Testis (tissue), 3 donors: ENCODE results near the gene ANKRD13D. TPM values are rescaled to one million over a fixed set of nuclear protein-coding genes. Genes with fewer than 3 reads are reported as not detected.

Experiments
- DNase-seq: peaks from one replicate; pipeline ENCODE4 v3.0.0-alpha.2; 2019
- H3K27ac ChIP-seq, 2 donors: fragments of 200-600 bp; sonication (generic); one replicate each; pipeline ENCODE4 v1.5.1; 2019
- H3K27me3 ChIP-seq: fragments of 200-600 bp; sonication (generic); one replicate; pipeline ENCODE4 v1.5.1; 2019
- H3K36me3 ChIP-seq: fragments of 200-600 bp; sonication (generic); one replicate; pipeline ENCODE4 v1.5.1; 2017; ENCODE audit warnings: low read depth; ENCODE audit errors: missing control alignments
- H3K4me1 ChIP-seq: fragments of 200-600 bp; sonication (generic); one replicate; pipeline ENCODE4 v1.5.1; 2019
- H3K4me3 ChIP-seq, 2 donors: fragments of 200-600 bp; sonication (generic); one replicate each; pipeline ENCODE4 v1.5.1; 2017 to 2019
- H3K9me3 ChIP-seq: fragments of 200-600 bp; sonication (generic); one replicate; pipeline ENCODE4 v1.5.1; 2017
- POLR2A ChIP-seq: fragments of 450-650 bp; IDR thresholded peaks from one replicate; pipeline ENCODE4 v1.6.1; 2017; ENCODE audit warnings: antibody characterized with exemption, mild to moderate bottlenecking, moderate library complexity
- WGBS, 2 donors: methylation state at CpG; one replicate each; pipeline ENCODE4 v1.1.5; 2018; 5-methylcytosine and 5-hydroxymethylcytosine counted together
- intact Hi-C: fragments of 100-400 bp; cut with DNase I; formaldehyde crosslinking; loops from one replicate; pipeline ENCODE4 v1.15.1; 2023; ENCODE audit warnings: low total_unique reads
- polyA plus RNA-seq: library from polyadenylated mRNA; stranded (reverse); fragments of 350-450 nt; fragmentation: Illumina TruSeq; extraction: RNeasy Lipid Tissue Mini Kit (QIAGEN cat#74804); gene quantifications from one replicate; pipeline ENCODE4 v1.2.3, GENCODE V29; 2014; ENCODE audit warnings: low read depth, low replicate concordance; ENCODE audit not compliant: insufficient read depth
- total RNA-seq, 2 donors: library from RNA; depleted of rRNA; stranded (reverse); fragments of >200 nt; gene quantifications; one replicate each; pipeline ENCODE4 v1.2.3, GENCODE V29; 2016
- TF ChIP-seq, protein P1 (sequence below), 3 experiments: fragments of 450-650 bp in 2 of 3; fragments of 200-600 bp in 1 of 3; sonication (generic) in 1 of 3; IDR thresholded peaks; one replicate each; pipeline ENCODE4 v1.5.1; 2016 to 2019; ENCODE audit warnings: antibody characterized with exemption in 3 of 3, mild to moderate bottlenecking in 2 of 3, moderate library complexity in 1 of 3

Gene ANKRD13D
- total and polyA plus RNA-seq, 3 donors from 2014 or later, result 32.8 to 73.3 (median 66.2) TPM

DNA sequence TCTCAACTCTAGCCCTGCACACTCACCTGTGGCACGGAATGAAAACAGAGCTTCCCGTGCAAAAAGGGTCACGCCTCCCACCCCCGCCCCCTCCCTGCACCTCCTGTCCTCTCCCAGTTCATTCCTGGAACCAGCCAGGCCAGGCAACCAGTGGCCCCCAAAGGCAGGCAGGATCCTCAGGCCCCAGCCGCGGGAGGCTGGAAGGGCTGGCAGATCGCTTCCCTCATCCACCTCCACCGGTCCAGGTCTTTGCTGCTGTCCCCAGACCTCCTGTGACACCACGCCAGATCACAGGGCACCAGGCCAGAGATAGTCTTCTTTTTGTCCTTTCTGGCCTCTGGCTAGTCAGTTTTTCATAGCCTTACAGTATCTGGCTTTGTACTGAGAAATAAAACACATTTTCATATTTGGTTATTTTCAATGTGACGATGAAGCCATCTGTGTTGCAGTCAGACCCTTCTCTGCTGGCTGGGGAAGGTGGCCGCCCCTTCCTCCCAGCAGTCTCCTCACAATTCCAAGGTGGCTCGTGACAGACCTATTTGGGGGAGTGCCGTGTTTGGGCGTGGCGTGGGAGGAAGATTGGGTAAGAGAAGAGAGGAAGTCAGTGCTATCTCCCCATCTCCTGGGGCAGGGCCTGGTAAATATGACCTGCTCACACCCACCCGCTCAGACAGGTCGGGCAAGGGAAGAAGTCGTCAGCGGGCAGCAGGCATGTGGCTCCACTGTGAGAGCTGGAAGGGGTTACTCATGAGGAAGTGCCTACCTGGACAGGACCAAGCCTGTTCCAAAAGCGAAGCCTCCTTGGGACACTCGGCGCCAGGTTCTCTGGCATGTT lies 23.3 kb downstream of the ANKRD13D start:
- 79 to 80% methylated on average over 15 to 22 of the region's 22 CpGs for WGBS, 2 donors
- TF ChIP-seq, protein P1, sequence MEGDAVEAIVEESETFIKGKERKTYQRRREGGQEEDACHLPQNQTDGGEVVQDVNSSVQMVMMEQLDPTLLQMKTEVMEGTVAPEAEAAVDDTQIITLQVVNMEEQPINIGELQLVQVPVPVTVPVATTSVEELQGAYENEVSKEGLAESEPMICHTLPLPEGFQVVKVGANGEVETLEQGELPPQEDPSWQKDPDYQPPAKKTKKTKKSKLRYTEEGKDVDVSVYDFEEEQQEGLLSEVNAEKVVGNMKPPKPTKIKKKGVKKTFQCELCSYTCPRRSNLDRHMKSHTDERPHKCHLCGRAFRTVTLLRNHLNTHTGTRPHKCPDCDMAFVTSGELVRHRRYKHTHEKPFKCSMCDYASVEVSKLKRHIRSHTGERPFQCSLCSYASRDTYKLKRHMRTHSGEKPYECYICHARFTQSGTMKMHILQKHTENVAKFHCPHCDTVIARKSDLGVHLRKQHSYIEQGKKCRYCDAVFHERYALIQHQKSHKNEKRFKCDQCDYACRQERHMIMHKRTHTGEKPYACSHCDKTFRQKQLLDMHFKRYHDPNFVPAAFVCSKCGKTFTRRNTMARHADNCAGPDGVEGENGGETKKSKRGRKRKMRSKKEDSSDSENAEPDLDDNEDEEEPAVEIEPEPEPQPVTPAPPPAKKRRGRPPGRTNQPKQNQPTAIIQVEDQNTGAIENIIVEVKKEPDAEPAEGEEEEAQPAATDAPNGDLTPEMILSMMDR (IDR thresholded peaks at IDR 0.05), result no peak
- no peak for TF ChIP-seq POLR2A
- DNase-seq, result peak; percentile 37
- Histone ChIP-seq H3K27ac (no peak overlapping the region), H3K27me3 (no peaks in the 10 kb centered on the region), H3K4me1 (peaks cover 4% of the 10 kb centered on the region), H3K4me3 (no peak overlapping the region), H3K9me3 (no peaks in the 10 kb centered on the region), H3K36me3 (no peaks in the 10 kb centered on the region)
- intact Hi-C loops, result no loop called here

DNA sequence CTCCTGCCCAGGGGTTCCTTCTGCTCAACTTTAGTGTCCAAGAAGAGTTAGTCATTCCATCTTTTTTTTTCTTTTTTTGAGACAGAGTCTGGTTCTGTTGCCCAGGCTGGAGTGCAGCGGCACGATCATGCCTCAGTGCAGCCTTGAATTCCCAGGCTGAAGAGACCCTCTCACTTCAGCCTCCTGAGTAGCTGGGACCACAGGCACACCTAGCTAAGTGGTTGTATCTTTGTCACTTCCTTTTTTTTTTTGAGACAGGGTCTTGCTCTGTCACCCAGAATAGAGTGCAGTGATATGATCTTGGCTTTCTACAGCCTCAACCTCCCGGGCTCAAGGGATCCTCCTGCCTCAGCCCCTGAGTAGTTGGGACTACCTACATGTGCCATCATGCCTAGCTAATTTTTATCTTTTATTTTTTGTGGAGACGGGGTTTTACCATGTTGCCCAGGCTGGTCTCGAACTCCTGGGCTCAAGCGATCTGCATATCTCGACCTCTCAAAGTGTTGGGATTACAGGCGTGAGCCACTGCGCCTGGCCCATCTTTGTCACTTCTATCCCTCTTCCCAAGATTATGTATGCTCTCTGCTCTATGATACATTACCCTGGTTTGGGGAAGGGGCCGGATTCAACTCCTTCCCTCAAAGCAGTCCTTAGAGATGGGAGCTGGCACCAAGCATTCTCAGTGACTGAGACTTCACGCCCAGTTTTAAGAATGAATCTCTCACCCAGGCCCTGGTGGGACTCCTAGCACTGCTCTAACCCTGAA lies 24.2 kb downstream of the ANKRD13D start:
- WGBS, 2 donors, result 85 to 91% methylated on average over 11 of the region's 11 CpGs
- Histone ChIP-seq H3K36me3 (no peaks in the 10 kb centered on the region), H3K27me3 (no peaks in the 10 kb centered on the region), H3K9me3 (no peaks in the 10 kb centered on the region), H3K4me1 (peaks cover 4% of the 10 kb centered on the region), H3K27ac (no peak overlapping the region), H3K4me3 (no peak overlapping the region)
- intact Hi-C loops, result no loop called here
- no peak for TF ChIP-seq POLR2A
- TF ChIP-seq, protein P1 (IDR thresholded peaks at IDR 0.05), result no peak
- DNase-seq, result peak; percentile 13

- no peak overlapping the region for H3K4me3 ChIP-seq
- DNase-seq, result peak; percentile 40
- H3K36me3 ChIP-seq, result no peaks in the 10 kb centered on the region
- intact Hi-C loops, result no loop called here
- TF ChIP-seq, protein P1 (IDR thresholded peaks at IDR 0.05), result no peak
- no peak for TF ChIP-seq POLR2A
- WGBS, 2 donors, result 80 to 86% methylated on average over 2 of the region's 2 CpGs
- no peaks in the 10 kb centered on the region for H3K9me3 ChIP-seq
- peak overlapping the region; percentile 24 to 32 for H3K27ac ChIP-seq
- no peaks in the 10 kb centered on the region for H3K27me3 ChIP-seq
- H3K4me1 ChIP-seq, result peaks cover 4% of the 10 kb centered on the region
Measured at GRCh38 chr11:67314218-67314617, 25.1 kb downstream of the ANKRD13D start.

DNA sequence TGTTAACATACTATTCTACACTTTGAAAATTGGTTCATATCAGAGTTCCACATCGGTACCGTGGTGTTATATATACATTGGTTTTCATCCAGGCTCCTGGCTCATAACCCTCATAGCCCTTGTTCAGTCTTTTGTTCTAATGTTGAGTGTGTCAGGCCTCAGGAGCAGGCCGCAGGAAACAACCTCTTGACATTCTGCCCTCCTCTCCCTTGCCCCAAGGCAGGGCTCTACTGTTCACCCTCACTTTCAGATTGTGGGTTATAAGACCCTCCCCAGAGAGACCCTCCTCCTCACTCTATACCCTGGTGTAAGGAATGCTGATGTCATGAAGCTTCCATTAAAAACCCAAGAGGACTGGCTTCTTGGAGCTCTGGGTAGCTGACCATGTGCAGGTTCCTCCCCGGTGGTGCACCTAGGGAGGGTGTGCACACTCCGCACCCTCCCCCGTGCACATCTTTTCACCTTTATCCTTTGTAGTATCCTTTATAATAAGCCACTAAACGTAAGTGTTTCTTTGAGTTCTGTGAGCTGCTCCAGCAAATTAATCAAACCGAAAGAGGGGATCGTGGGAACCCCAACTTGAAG lies 26.3 kb downstream of the ANKRD13D start:
- Histone ChIP-seq H3K27me3 (no peaks in the 10 kb centered on the region), H3K27ac (no peak overlapping the region), H3K36me3 (no peaks in the 10 kb centered on the region), H3K4me1 (peaks cover 4% of the 10 kb centered on the region), H3K4me3 (no peak overlapping the region), H3K9me3 (no peaks in the 10 kb centered on the region)
- TF ChIP-seq, protein P1 (IDR thresholded peaks at IDR 0.05), result no peak
- DNase-seq, result peak; percentile 8
- intact Hi-C loops, result no loop called here
- 82 to 88% methylated on average over 9 of the region's 9 CpGs for WGBS, 2 donors
